CD4-positive, alpha-beta memory T cell (primary cell): ENCODE measurements around the gene WWC1. TPM values are rescaled to one million over a fixed set of nuclear protein-coding genes. Genes with fewer than 3 reads are reported as not detected.

Source experiments
- CTCF ChIA-PET: fragments of 350-600 bp; sonication (Branson Sonifier 250); formaldehyde crosslinking; loops from one replicate; lab custom pipeline; 2021; ENCODE audit warnings: inconsistent platforms; ENCODE audit not compliant: partially characterized antibody; lab: Charles Lee
- POLR2A ChIA-PET: fragments of 350-600 bp; sonication (Branson Sonifier 250); formaldehyde crosslinking; loops from one replicate; lab custom pipeline; 2021; ENCODE audit not compliant: partially characterized antibody; lab: Charles Lee
- DNase-seq, 5 donors: peaks; one replicate each; pipeline versions ENCODE4 v3.0.0 to v3.0.0-alpha.2; 2020 to 2022; ENCODE audit warnings: mixed read lengths in 1 of 5
- H3K27ac ChIP-seq: one replicate; pipeline ENCODE4 v1.7.0; 2013; ENCODE audit warnings: low read depth, low read length
- H3K27me3 ChIP-seq: 2 replicates; pipeline ENCODE4 v1.7.0; 2013; ENCODE audit warnings: mild to moderate bottlenecking, low read length, moderate library complexity; ENCODE audit not compliant: insufficient read depth
- H3K36me3 ChIP-seq: 2 replicates; pipeline ENCODE4 v1.7.0; 2013; ENCODE audit warnings: mild to moderate bottlenecking, low read length, moderate library complexity; ENCODE audit not compliant: insufficient read depth
- H3K4me1 ChIP-seq: 2 replicates; pipeline ENCODE4 v1.7.0; 2013; ENCODE audit warnings: mild to moderate bottlenecking, low read length, moderate library complexity; ENCODE audit not compliant: insufficient read depth
- H3K4me3 ChIP-seq, 2 donors: one replicate each; pipeline ENCODE4 v1.7.0; 2013; ENCODE audit warnings: low read length in 2 of 2, mild to moderate bottlenecking in 1 of 2
- H3K9me3 ChIP-seq, 2 donors: one replicate each; pipeline ENCODE4 v1.7.0; 2013; ENCODE audit warnings: low read length in 2 of 2, control low read depth in 1 of 2; ENCODE audit not compliant: control insufficient read depth in 1 of 2
- H3K27ac Mint-ChIP-seq, 7 donors: one replicate each; pipeline ENCODE4 v1.8.0; 2020 to 2021; ENCODE audit warnings: mixed read lengths in 7 of 7, mild to moderate bottlenecking in 6 of 7, inconsistent platforms in 3 of 7, moderate library complexity in 3 of 7
- H3K27me3 Mint-ChIP-seq, 2 donors: one replicate each; pipeline ENCODE4 v1.8.0; 2020 to 2021; ENCODE audit warnings: mixed read lengths in 2 of 2
- H3K36me3 Mint-ChIP-seq, 2 donors: one replicate each; pipeline ENCODE4 v1.8.0; 2020 to 2021; ENCODE audit warnings: mixed read lengths in 2 of 2, inconsistent platforms in 1 of 2, mild to moderate bottlenecking in 1 of 2
- H3K4me1 Mint-ChIP-seq, 4 donors: one replicate each; pipeline ENCODE4 v1.8.0; 2020 to 2021; ENCODE audit warnings: mixed read lengths in 4 of 4, mild to moderate bottlenecking in 1 of 4
- H3K4me3 Mint-ChIP-seq, 8 donors: one replicate each; pipeline ENCODE4 v1.8.0; 2020 to 2021; ENCODE audit warnings: mixed read lengths in 8 of 8, mild to moderate bottlenecking in 7 of 8, moderate library complexity in 6 of 8, inconsistent platforms in 3 of 8
- H3K9me3 Mint-ChIP-seq, 8 donors: one replicate each; pipeline ENCODE4 v1.8.0; 2020 to 2021; ENCODE audit warnings: mixed read lengths in 8 of 8, mild to moderate bottlenecking in 5 of 8, inconsistent platforms in 3 of 8, moderate library complexity in 1 of 8
- intact Hi-C: fragments of 100-400 bp; cut with micrococcal nuclease; formaldehyde crosslinking; loops from one replicate; pipeline ENCODE4 v1.15.1; 2023
- polyA plus RNA-seq, 2 donors: library from polyadenylated mRNA; unstranded; fragments of 300-500 nt; fragmentation: Illumina TruSeq; gene quantifications; one replicate each; pipeline ENCODE4 v1.2.3, GENCODE V29; 2021
- total RNA-seq, 2 experiments: library from RNA; stranded (reverse); gene quantifications; one replicate each; pipeline ENCODE4 v1.2.3, GENCODE V29; 2021

The WWC1 gene
- total and polyA plus RNA-seq, 4 experiments from 2014 or later: 0.22 to 2.7 (median 1.5) TPM

DNA sequence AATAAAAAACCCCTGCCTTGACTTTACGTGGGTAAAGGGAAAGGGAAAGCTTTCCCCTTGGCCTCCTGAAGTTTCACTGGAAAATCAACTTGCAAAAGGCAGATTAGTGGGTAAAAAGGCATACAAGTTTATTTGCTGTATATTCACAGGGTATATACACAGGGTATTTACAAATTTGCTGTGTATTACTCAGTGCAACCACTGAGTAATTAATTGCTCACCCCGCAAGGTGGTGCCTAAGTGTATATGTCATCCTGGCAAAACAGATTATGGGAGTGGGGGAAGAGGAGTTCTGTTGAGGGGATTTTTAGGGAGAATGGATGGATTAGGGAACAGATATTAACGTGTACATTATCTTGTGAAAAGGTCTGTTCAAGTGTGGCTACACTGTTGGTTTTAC lies 187.7 kb downstream of the WWC1 start:
- no peak overlapping the region for H3K27ac Mint-ChIP-seq
- CTCF ChIA-PET: no interaction called here
- intact Hi-C loops: no loop called here
- Histone ChIP-seq H3K27ac (no peak overlapping the region), H3K36me3 (no peaks in the 10 kb centered on the region), H3K9me3 (no peaks in the 10 kb centered on the region), H3K4me3 (no peak overlapping the region), H3K4me1 (no peaks in the 10 kb centered on the region), H3K27me3 (no peaks in the 10 kb centered on the region)
- H3K27me3 Mint-ChIP-seq: peaks cover 0 to 8% of the 10 kb centered on the region in 2 donors
- peaks cover 2 to 14% (median 6%) of the 10 kb centered on the region in 4 donors for H3K4me1 Mint-ChIP-seq
- DNase-seq: no peak
- H3K36me3 Mint-ChIP-seq: no peaks in the 10 kb centered on the region
- H3K9me3 Mint-ChIP-seq: peaks cover 0 to 2% (median 0%) of the 10 kb centered on the region in 8 donors
- POLR2A ChIA-PET: no interaction called here
- H3K4me3 Mint-ChIP-seq: no peak overlapping the region

DNA sequence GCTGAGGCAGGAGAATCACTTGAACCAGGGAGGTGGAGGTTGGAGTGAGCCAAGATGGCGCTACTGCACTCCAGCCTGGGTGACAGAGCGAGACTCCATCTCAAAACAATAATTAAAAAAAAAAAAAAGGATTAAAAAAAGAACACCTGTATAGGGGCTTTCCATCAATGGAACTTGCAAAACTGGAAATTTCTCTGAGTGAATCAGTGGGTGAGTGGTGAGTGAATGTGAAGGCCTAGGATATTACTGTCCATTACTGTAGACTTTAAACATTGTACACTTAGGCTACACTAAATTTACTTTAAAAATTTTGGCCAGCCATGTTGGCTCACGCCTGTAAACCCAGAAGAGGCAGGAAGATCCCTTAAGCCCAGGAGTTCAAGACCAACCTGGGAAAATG lies 189.2 kb downstream of the WWC1 start:
- no peak for DNase-seq
- CTCF ChIA-PET: interaction anchor here (0.8 kb wide), 1 partner anchor 211 kb away, joined by 3 read pairs; no protein-coding TSS in a partner anchor
- intact Hi-C loops: no loop called here
- Mint-ChIP-seq H3K9me3 (peaks cover 0 to 2% (median 0%) of the 10 kb centered on the region in 8 donors), H3K27me3 (peaks cover 0 to 8% of the 10 kb centered on the region in 2 donors), H3K27ac (no peak overlapping the region), H3K36me3 (no peaks in the 10 kb centered on the region), H3K4me1 (peaks cover 7 to 22% (median 12%) of the 10 kb centered on the region in 4 donors), H3K4me3 (no peak overlapping the region)
- no peaks in the 10 kb centered on the region for H3K4me1 ChIP-seq
- H3K27ac ChIP-seq: no peak overlapping the region
- H3K4me3 ChIP-seq: no peak overlapping the region
- POLR2A ChIA-PET: no interaction called here
- no peaks in the 10 kb centered on the region for H3K9me3 ChIP-seq
- H3K27me3 ChIP-seq: no peaks in the 10 kb centered on the region
- H3K36me3 ChIP-seq: no peaks in the 10 kb centered on the region

DNA sequence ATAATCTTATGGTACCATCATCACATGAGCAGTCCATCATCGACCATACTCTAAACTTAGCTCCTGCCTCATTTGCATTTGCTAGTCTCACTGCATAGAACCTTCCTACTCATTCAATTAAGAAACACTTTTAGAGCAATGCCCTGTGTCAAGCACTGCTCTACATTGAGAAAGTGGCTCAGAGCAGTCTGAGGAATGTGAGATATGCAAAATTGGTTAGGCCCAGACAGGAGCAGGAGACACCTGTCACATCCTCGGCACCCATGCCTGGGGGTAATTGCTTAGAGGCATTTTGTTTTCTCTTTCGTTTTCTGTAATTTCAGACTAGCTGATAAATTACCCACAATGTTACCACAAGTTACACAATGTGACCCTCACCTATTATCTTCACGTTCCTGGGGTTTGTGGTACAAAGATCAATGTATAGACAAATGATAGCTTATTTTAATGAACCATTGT lies 189.9 kb downstream of the WWC1 start:
- POLR2A ChIA-PET: interaction anchor here (0.7 to 1.0 kb wide), 2 partner anchors 24 to 98 kb away, joined by 3 read pairs; partner anchors contain the start of gene PANK3

DNA sequence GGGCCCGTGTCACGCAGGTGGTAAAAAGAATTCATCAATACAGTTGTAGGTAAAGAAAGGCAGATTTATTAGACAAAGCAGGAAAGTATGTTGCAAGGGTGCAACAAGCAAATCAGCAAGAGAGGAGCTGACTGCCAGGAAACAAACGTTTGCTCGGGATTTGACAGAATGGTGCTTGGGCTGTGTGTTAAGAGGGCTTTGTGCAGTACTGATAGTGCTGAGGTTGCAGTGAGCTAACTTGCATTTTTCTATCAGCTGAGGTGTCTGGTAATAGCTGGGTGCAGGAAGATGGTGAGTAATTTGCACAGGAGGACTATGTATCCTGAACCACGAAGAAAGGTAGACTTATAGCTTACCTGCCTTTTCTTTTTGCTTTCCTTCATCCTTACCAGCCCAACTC lies 190.9 kb downstream of the WWC1 start:
- ChIA-PET CTCF (no interaction called here), POLR2A (no interaction called here)
- DNase-seq: no peak
- no peaks in the 10 kb centered on the region for H3K36me3 ChIP-seq
- H3K27ac Mint-ChIP-seq: no peak overlapping the region
- H3K4me3 Mint-ChIP-seq: peak overlapping the region in 1 of 8 donors; percentile 82
- H3K27ac ChIP-seq: no peak overlapping the region
- H3K4me1 ChIP-seq: peaks cover 8% of the 10 kb centered on the region
- peaks cover 0 to 17% of the 10 kb centered on the region in 2 donors for H3K36me3 Mint-ChIP-seq
- no peaks in the 10 kb centered on the region for H3K27me3 ChIP-seq
- H3K4me1 Mint-ChIP-seq: peaks cover 18 to 38% (median 25%) of the 10 kb centered on the region in 4 donors
- intact Hi-C loops: no loop called here
- H3K4me3 ChIP-seq: no peak overlapping the region
- peaks cover 0 to 8% of the 10 kb centered on the region in 2 donors for H3K27me3 Mint-ChIP-seq
- peaks cover 0 to 2% (median 0%) of the 10 kb centered on the region in 8 donors for H3K9me3 Mint-ChIP-seq
- no peaks in the 10 kb centered on the region for H3K9me3 ChIP-seq

More for the DNA sequence above, 189.9 kb downstream of the WWC1 start:
- H3K9me3 ChIP-seq: no peaks in the 10 kb centered on the region
- intact Hi-C loops: no loop called here
- Mint-ChIP-seq H3K4me3 (peak overlapping the region in 7 of 8 donors; percentile 9 to 82 (median 41)), H3K4me1 (peaks cover 14 to 29% (median 18%) of the 10 kb centered on the region in 4 donors), H3K36me3 (peaks cover 0 to 7% of the 10 kb centered on the region in 2 donors), H3K27ac (peak overlapping the region in 4 of 7 donors; percentile 1 to 58 (median 28)), H3K27me3 (peaks cover 0 to 8% of the 10 kb centered on the region in 2 donors), H3K9me3 (peaks cover 0 to 2% (median 0%) of the 10 kb centered on the region in 8 donors)
- peaks cover 5% of the 10 kb centered on the region for H3K4me1 ChIP-seq
- H3K4me3 ChIP-seq: no peak overlapping the region
- no peaks in the 10 kb centered on the region for H3K36me3 ChIP-seq
- H3K27me3 ChIP-seq: no peaks in the 10 kb centered on the region
- CTCF ChIA-PET: interaction anchor here (0.5 to 0.8 kb wide), 2 partner anchors 28 to 211 kb away, joined by 3 to 5 read pairs; no protein-coding TSS in a partner anchor
- no peak overlapping the region for H3K27ac ChIP-seq
- peak in 1 of 5 donors; percentile 14 for DNase-seq

DNA sequence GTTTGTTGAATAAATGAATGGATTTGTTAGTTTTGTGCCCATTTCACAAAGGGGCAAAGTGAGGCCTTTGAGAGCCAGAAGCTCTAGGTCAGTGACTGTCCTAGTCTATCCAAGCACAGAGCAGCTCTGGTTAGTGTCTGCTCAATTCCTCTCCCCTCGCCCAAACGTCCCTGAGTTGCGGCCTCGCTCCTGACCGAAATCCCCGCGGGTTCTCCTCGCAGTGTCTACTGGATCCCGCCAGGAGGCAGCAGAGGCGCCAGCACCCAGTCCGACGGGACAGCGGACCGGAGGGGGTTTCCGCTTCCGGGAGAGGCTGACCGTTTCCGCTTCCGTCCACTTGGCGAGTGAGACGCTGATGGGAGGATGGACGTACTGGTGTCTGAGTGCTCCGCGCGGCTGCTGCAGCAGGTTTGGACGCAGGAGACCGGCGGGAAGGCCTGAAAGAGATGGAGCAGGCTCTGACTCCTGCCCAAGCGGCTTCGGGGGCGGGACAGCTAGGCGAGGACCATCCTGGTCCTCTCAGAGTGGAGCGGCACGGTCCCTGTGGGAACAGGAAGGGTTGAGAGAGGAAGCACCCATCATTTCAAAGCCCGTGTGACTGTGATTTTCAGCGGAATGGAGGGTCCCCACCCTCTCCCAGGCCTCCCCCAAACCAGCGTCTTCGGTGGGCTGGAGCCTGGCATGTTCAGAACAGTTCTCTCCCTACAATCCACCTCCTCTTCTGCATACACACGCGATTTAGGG lies 194.9 kb downstream of the WWC1 start, which contains the start of gene RARS1:
Gene RARS1 (plus strand): TSS at position 336 of the 744 bp plus-strand sequence. CDS start 28 bp downstream, at position 364.
- Histone ChIP-seq H3K27me3 (no peaks in the 10 kb centered on the region), H3K27ac (peak within 1 kb of the TSS; percentile 71), H3K36me3 (peaks cover 17% of the 10 kb centered on the region), H3K9me3 (no peaks in the 10 kb centered on the region), H3K4me1 (peaks cover 13% of the 10 kb centered on the region), H3K4me3 (peak within 1 kb of the TSS; percentile 89 to 96)
- no peaks in the 10 kb centered on the region for H3K9me3 Mint-ChIP-seq
- DNase-seq: peak; percentile 78 to 90 (median 81)
- peaks cover 23 to 50% (median 36%) of the 10 kb centered on the region in 4 donors for H3K4me1 Mint-ChIP-seq
- peak within 1 kb of the TSS; percentile 91 to 99 (median 97) for H3K27ac Mint-ChIP-seq
- H3K4me3 Mint-ChIP-seq: peak within 1 kb of the TSS; percentile 98 to 100 (median 99)
- intact Hi-C loops: loop anchor here (1.0 to 5.0 kb wide), 4 partner anchors 93 to 217 kb away; partner anchors contain the start of genes PANK3 and WWC1
- peaks cover 18 to 43% of the 10 kb centered on the region in 2 donors for H3K36me3 Mint-ChIP-seq
- POLR2A ChIA-PET: interaction anchor here (0.9 to 1.6 kb wide), 4 partner anchors 9 to 1097 kb away, joined by 3 to 7 read pairs (median 4); partner anchors contain the start of genes PANK3 and SPDL1
- CTCF ChIA-PET: interaction anchor here (0.7 to 1.9 kb wide), 12 partner anchors 9 to 216 kb away, joined by 3 to 10 read pairs (median 4); no protein-coding TSS in a partner anchor
- peaks cover 0 to 5% of the 10 kb centered on the region in 2 donors for H3K27me3 Mint-ChIP-seq

DNA sequence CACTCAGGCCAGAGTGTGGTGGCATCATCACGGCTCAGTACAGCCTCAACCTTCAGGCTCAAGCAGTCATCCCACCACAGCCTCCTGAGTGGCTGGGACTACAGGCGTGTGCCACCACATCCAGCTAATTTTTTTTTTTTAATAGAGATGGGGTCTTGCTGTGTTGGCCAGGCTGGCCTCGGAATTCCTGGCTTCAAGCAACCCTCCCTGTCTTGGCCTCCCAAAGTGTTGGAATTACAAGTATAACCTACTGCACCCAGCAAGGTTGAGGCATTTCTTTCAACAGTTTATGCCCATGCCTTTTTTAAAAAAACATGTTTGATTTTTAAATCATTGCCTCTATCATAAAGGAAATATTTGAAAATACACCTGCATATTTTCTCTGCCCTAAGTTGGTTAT lies 197.6 kb downstream of the WWC1 start:
- no peak overlapping the region for H3K27ac ChIP-seq
- CTCF ChIA-PET: no interaction called here
- peaks cover 43% of the 10 kb centered on the region for H3K36me3 ChIP-seq
- no peaks in the 10 kb centered on the region for H3K27me3 ChIP-seq
- no peak overlapping the region for H3K4me3 ChIP-seq
- no peaks in the 10 kb centered on the region for H3K9me3 ChIP-seq
- H3K4me1 ChIP-seq: peaks cover 13% of the 10 kb centered on the region
- peak overlapping the region in 1 of 7 donors; percentile 12 for H3K27ac Mint-ChIP-seq
- intact Hi-C loops: loop anchor here (5.0 kb wide), 1 partner anchor 107 kb away; no protein-coding TSS in a partner anchor
- peaks cover 23 to 39% (median 32%) of the 10 kb centered on the region in 4 donors for H3K4me1 Mint-ChIP-seq
- no peaks in the 10 kb centered on the region for H3K27me3 Mint-ChIP-seq
- no peak for DNase-seq
- H3K9me3 Mint-ChIP-seq: peaks cover 0 to under 1% (median 0%) of the 10 kb centered on the region in 8 donors
- H3K36me3 Mint-ChIP-seq: peaks cover 39 to 68% of the 10 kb centered on the region in 2 donors
- POLR2A ChIA-PET: no interaction called here
- H3K4me3 Mint-ChIP-seq: no peak overlapping the region
